ENCODE results near the gene SCART1. TPM values are rescaled to one million over a fixed set of nuclear protein-coding genes. Genes with fewer than 3 reads are reported as not detected.

SCART1 gene
- total and polyA plus RNA-seq, 4 donors: 0.33 to 4.8 (median 2.0) TPM

GRCh38 chr10:133464582-133465031 is 10.9 kb downstream of the SCART1 start:
- H3K9me3 ChIP-seq (ENCODE audit: control insufficient read depth in 4 of 4, insufficient read depth in 3 of 4, low read length in 3 of 4): peaks cover 0 to 9% (median 0%) of the 10 kb centered on the region in 4 donors
- WGBS, 2 donors: 93 to 96% methylated on average over 10 to 12 of the region's 12 CpGs
- H3K9ac ChIP-seq (ENCODE audit: insufficient read depth in 1 of 2, low read length in 2 of 2): no peak overlapping the region
- H3K4me1 ChIP-seq (ENCODE audit: control insufficient read depth in 5 of 5, insufficient read depth in 5 of 5, low read length in 5 of 5): no peaks in the 10 kb centered on the region
- H3K27me3 ChIP-seq (ENCODE audit: control insufficient read depth in 3 of 3, insufficient read depth in 3 of 3, low read length in 2 of 3): peaks cover 0 to 16% (median 0%) of the 10 kb centered on the region in 3 donors
- H3K36me3 ChIP-seq (ENCODE audit: control insufficient read depth in 4 of 4, insufficient read depth in 4 of 4, low read length in 4 of 4): no peaks in the 10 kb centered on the region
- no peak for ATAC-seq (ENCODE audit: insufficient read depth, low FRiP score)
- no peak overlapping the region for H3K27ac ChIP-seq (ENCODE audit: low read depth in 1 of 2, low read length in 1 of 2)
- no peak for TF ChIP-seq CTCF (IDR thresholded peaks at IDR 0.05; ENCODE audit: control extremely low read depth, extremely low read depth)
- no peak for DNase-seq
- no peak overlapping the region for H3K4me3 ChIP-seq

- Histone ChIP-seq H3K9me3 (ENCODE audit: control insufficient read depth in 4 of 4, insufficient read depth in 3 of 4, low read length in 3 of 4) (peaks cover 0 to 9% (median 0%) of the 10 kb centered on the region in 4 donors), H3K27me3 (ENCODE audit: control insufficient read depth in 3 of 3, insufficient read depth in 3 of 3, low read length in 2 of 3) (peaks cover 0 to 16% (median 0%) of the 10 kb centered on the region in 3 donors), H3K36me3 (ENCODE audit: control insufficient read depth in 4 of 4, insufficient read depth in 4 of 4, low read length in 4 of 4) (no peaks in the 10 kb centered on the region), H3K9ac (ENCODE audit: insufficient read depth in 1 of 2, low read length in 2 of 2) (no peak overlapping the region), H3K27ac (ENCODE audit: low read depth in 1 of 2, low read length in 1 of 2) (no peak overlapping the region), H3K4me1 (ENCODE audit: control insufficient read depth in 5 of 5, insufficient read depth in 5 of 5, low read length in 5 of 5) (no peaks in the 10 kb centered on the region), H3K4me3 (no peak overlapping the region)
- ATAC-seq (ENCODE audit: insufficient read depth, low FRiP score) (no peak), DNase-seq (no peak)
- 32 to 40% methylated on average over 55 of the region's 55 CpGs for WGBS, 2 donors
- TF ChIP-seq CTCF (IDR thresholded peaks at IDR 0.05; ENCODE audit: control extremely low read depth, extremely low read depth): no peak
These were observed 11.6 kb downstream of the SCART1 start for GRCh38 chr10:133465191-133465949.

GRCh38 chr10:133465950-133466474 is 12.3 kb downstream of the SCART1 start:
- H3K36me3 ChIP-seq (ENCODE audit: control insufficient read depth in 4 of 4, insufficient read depth in 4 of 4, low read length in 4 of 4): no peaks in the 10 kb centered on the region
- ATAC-seq (ENCODE audit: insufficient read depth, low FRiP score) (no peak), DNase-seq (no peak)
- H3K9ac ChIP-seq (ENCODE audit: insufficient read depth in 1 of 2, low read length in 2 of 2): no peak overlapping the region
- 90% methylated on average over 7 of the region's 7 CpGs for WGBS, 2 donors
- no peaks in the 10 kb centered on the region for H3K4me1 ChIP-seq (ENCODE audit: control insufficient read depth in 5 of 5, insufficient read depth in 5 of 5, low read length in 5 of 5)
- TF ChIP-seq CTCF (IDR thresholded peaks at IDR 0.05; ENCODE audit: control extremely low read depth, extremely low read depth): no peak
- H3K9me3 ChIP-seq (ENCODE audit: control insufficient read depth in 4 of 4, insufficient read depth in 3 of 4, low read length in 3 of 4): peaks cover 0 to 9% (median 2%) of the 10 kb centered on the region in 4 donors
- peaks cover 0 to 16% (median 0%) of the 10 kb centered on the region in 3 donors for H3K27me3 ChIP-seq (ENCODE audit: control insufficient read depth in 3 of 3, insufficient read depth in 3 of 3, low read length in 2 of 3)
- no peak overlapping the region for H3K4me3 ChIP-seq
- no peak overlapping the region for H3K27ac ChIP-seq (ENCODE audit: low read depth in 1 of 2, low read length in 1 of 2)
